Measurements from ENCODE around the gene ITPR1. TPM values are rescaled to one million over a fixed set of nuclear protein-coding genes. Genes with fewer than 3 reads are reported as not detected.

The ITPR1 gene
- total RNA-seq, 1 donor from 2014 or later, result 84.5 TPM

GRCh38 chr3:4568841-4569240 lies 75.7 kb downstream of the ITPR1 start:
- intact Hi-C loops (cut with micrococcal nuclease), result no loop called here
- DNase-seq, result no peak
- Mint-ChIP-seq H3K9me3 (no peaks in the 10 kb centered on the region), H3K27ac (no peak overlapping the region), H3K36me3 (ENCODE audit: low read depth) (peaks cover 3% of the 10 kb centered on the region), H3K4me3 (no peak overlapping the region), H3K4me1 (peaks cover 18% of the 10 kb centered on the region), H3K27me3 (no peaks in the 10 kb centered on the region)

- intact Hi-C loops (cut with micrococcal nuclease), result no loop called here
- Mint-ChIP-seq H3K36me3 (ENCODE audit: low read depth) (peaks cover 3% of the 10 kb centered on the region), H3K27me3 (no peaks in the 10 kb centered on the region), H3K27ac (no peak overlapping the region), H3K9me3 (no peaks in the 10 kb centered on the region), H3K4me3 (no peak overlapping the region), H3K4me1 (peaks cover 12% of the 10 kb centered on the region)
- no peak for DNase-seq
Measured at GRCh38 chr3:4570840-4571621, 77.9 kb downstream of the ITPR1 start.

- Mint-ChIP-seq H3K9me3 (no peaks in the 10 kb centered on the region), H3K36me3 (ENCODE audit: low read depth) (peaks cover 3% of the 10 kb centered on the region), H3K27ac (no peak overlapping the region), H3K4me3 (no peak overlapping the region), H3K4me1 (peaks cover 12% of the 10 kb centered on the region), H3K27me3 (no peaks in the 10 kb centered on the region)
- DNase-seq, result no peak
- intact Hi-C loops (cut with micrococcal nuclease), result no loop called here
Measured at GRCh38 chr3:4571690-4572334, 78.7 kb downstream of the ITPR1 start.

GRCh38 chr3:4573153-4573552 lies 80.0 kb downstream of the ITPR1 start:
- Mint-ChIP-seq H3K27me3 (no peaks in the 10 kb centered on the region), H3K36me3 (ENCODE audit: low read depth) (no peaks in the 10 kb centered on the region), H3K4me1 (peaks cover 11% of the 10 kb centered on the region), H3K27ac (no peak overlapping the region), H3K9me3 (no peaks in the 10 kb centered on the region), H3K4me3 (no peak overlapping the region)
- intact Hi-C loops (cut with micrococcal nuclease), result no loop called here
- no peak for DNase-seq

- intact Hi-C loops (cut with micrococcal nuclease), result no loop called here
- no peaks in the 10 kb centered on the region for H3K9me3 Mint-ChIP-seq
- H3K27me3 Mint-ChIP-seq, result no peaks in the 10 kb centered on the region
- no peak overlapping the region for H3K27ac Mint-ChIP-seq
- DNase-seq, result no peak
- no peak overlapping the region for H3K4me3 Mint-ChIP-seq
- H3K4me1 Mint-ChIP-seq, result peaks cover 7% of the 10 kb centered on the region
- H3K36me3 Mint-ChIP-seq (ENCODE audit: low read depth), result no peaks in the 10 kb centered on the region
Measured at GRCh38 chr3:4574426-4574965, 81.3 kb downstream of the ITPR1 start.

GRCh38 chr3:4575381-4575780 lies 82.2 kb downstream of the ITPR1 start:
- no peaks in the 10 kb centered on the region for H3K27me3 Mint-ChIP-seq
- intact Hi-C loops (cut with micrococcal nuclease), result no loop called here
- no peak overlapping the region for H3K27ac Mint-ChIP-seq
- H3K4me1 Mint-ChIP-seq, result peaks cover 7% of the 10 kb centered on the region
- no peaks in the 10 kb centered on the region for H3K9me3 Mint-ChIP-seq
- no peak for DNase-seq
- H3K4me3 Mint-ChIP-seq, result no peak overlapping the region
- H3K36me3 Mint-ChIP-seq (ENCODE audit: low read depth), result no peaks in the 10 kb centered on the region

GRCh38 chr3:4577721-4578120 lies 84.6 kb downstream of the ITPR1 start:
- H3K36me3 Mint-ChIP-seq (ENCODE audit: low read depth), result no peaks in the 10 kb centered on the region
- no peaks in the 10 kb centered on the region for H3K27me3 Mint-ChIP-seq
- H3K9me3 Mint-ChIP-seq, result no peaks in the 10 kb centered on the region
- H3K4me3 Mint-ChIP-seq, result no peak overlapping the region
- no peak overlapping the region for H3K27ac Mint-ChIP-seq
- intact Hi-C loops (cut with micrococcal nuclease), result no loop called here
- no peak for DNase-seq
- peaks cover 4% of the 10 kb centered on the region for H3K4me1 Mint-ChIP-seq

GRCh38 chr3:4580346-4581123 lies 87.4 kb downstream of the ITPR1 start:
- no peaks in the 10 kb centered on the region for H3K27me3 Mint-ChIP-seq
- no peaks in the 10 kb centered on the region for H3K9me3 Mint-ChIP-seq
- H3K4me1 Mint-ChIP-seq, result peaks cover 19% of the 10 kb centered on the region
- no peak overlapping the region for H3K27ac Mint-ChIP-seq
- no peak overlapping the region for H3K4me3 Mint-ChIP-seq
- DNase-seq, result no peak
- intact Hi-C loops (cut with micrococcal nuclease), result no loop called here
- no peaks in the 10 kb centered on the region for H3K36me3 Mint-ChIP-seq (ENCODE audit: low read depth)

- Mint-ChIP-seq H3K9me3 (no peaks in the 10 kb centered on the region), H3K4me3 (no peak overlapping the region), H3K4me1 (peaks cover 21% of the 10 kb centered on the region), H3K36me3 (ENCODE audit: low read depth) (peaks cover 1% of the 10 kb centered on the region), H3K27ac (no peak overlapping the region), H3K27me3 (no peaks in the 10 kb centered on the region)
- no peak for DNase-seq
- intact Hi-C loops (cut with micrococcal nuclease), result no loop called here
Measured at GRCh38 chr3:4581124-4581424, 87.9 kb downstream of the ITPR1 start.

GRCh38 chr3:4581498-4581897 lies 88.3 kb downstream of the ITPR1 start:
- no peak for DNase-seq
- intact Hi-C loops (cut with micrococcal nuclease), result no loop called here
- no peaks in the 10 kb centered on the region for H3K9me3 Mint-ChIP-seq
- no peak overlapping the region for H3K4me3 Mint-ChIP-seq
- H3K36me3 Mint-ChIP-seq (ENCODE audit: low read depth), result peaks cover 1% of the 10 kb centered on the region
- no peaks in the 10 kb centered on the region for H3K27me3 Mint-ChIP-seq
- H3K4me1 Mint-ChIP-seq, result peaks cover 21% of the 10 kb centered on the region
- no peak overlapping the region for H3K27ac Mint-ChIP-seq

GRCh38 chr3:4581920-4582611 lies 88.9 kb downstream of the ITPR1 start:
- no peak for DNase-seq
- Mint-ChIP-seq H3K4me3 (no peak overlapping the region), H3K27ac (no peak overlapping the region), H3K4me1 (peaks cover 21% of the 10 kb centered on the region), H3K27me3 (no peaks in the 10 kb centered on the region), H3K36me3 (ENCODE audit: low read depth) (peaks cover 1% of the 10 kb centered on the region), H3K9me3 (no peaks in the 10 kb centered on the region)
- intact Hi-C loops (cut with micrococcal nuclease), result no loop called here

GRCh38 chr3:4582624-4583023 lies 89.5 kb downstream of the ITPR1 start:
- intact Hi-C loops (cut with micrococcal nuclease), result no loop called here
- H3K27me3 Mint-ChIP-seq, result no peaks in the 10 kb centered on the region
- DNase-seq, result no peak
- H3K36me3 Mint-ChIP-seq (ENCODE audit: low read depth), result peaks cover 1% of the 10 kb centered on the region
- no peak overlapping the region for H3K4me3 Mint-ChIP-seq
- peaks cover 25% of the 10 kb centered on the region for H3K4me1 Mint-ChIP-seq
- H3K27ac Mint-ChIP-seq, result no peak overlapping the region
- H3K9me3 Mint-ChIP-seq, result no peaks in the 10 kb centered on the region

- Mint-ChIP-seq H3K27ac (no peak overlapping the region), H3K27me3 (no peaks in the 10 kb centered on the region), H3K9me3 (no peaks in the 10 kb centered on the region), H3K36me3 (ENCODE audit: low read depth) (peaks cover 1% of the 10 kb centered on the region), H3K4me3 (no peak overlapping the region), H3K4me1 (peaks cover 29% of the 10 kb centered on the region)
- DNase-seq, result no peak
- intact Hi-C loops (cut with micrococcal nuclease), result no loop called here
Measured at GRCh38 chr3:4583416-4583815, 90.3 kb downstream of the ITPR1 start.

Measured in activated CD4-positive, alpha-beta T cell treated with anti-CD3 and anti-CD28 coated beads, Interleukin-2, amount 10 ng/mL, durations not matched to agents 24 days and 14 days (primary cell).